ENCODE measurements around the gene WNT7A. TPM values are rescaled to one million over a fixed set of nuclear protein-coding genes. Genes with fewer than 3 reads are reported as not detected.

WNT7A gene
- polyA plus RNA-seq, 1 of the 3 experiments (the other 2 are of a cell fraction), result not detected

GRCh38 chr3:13846716-13847570 lies 32.9 kb downstream of the WNT7A start:
- H3K79me2 ChIP-seq (ENCODE audit: insufficient read depth), result no peaks in the 10 kb centered on the region
- no peaks in the 10 kb centered on the region for H3K9me2 ChIP-seq
- TF ChIP-seq RCOR1 (IDR thresholded peaks at IDR 0.05; ENCODE audit: low read length) (no peak), JUND (IDR thresholded peaks at IDR 0.05) (no peak), EP300 (IDR thresholded peaks at IDR 0.05; ENCODE audit: borderline replicate concordance in 1 of 2, low read depth in 1 of 2, low read length in 1 of 2) (no peak), ELF1 (IDR thresholded peaks at IDR 0.05) (no peak)
- ChIA-PET CTCF (interaction anchor here (0.6 to 1.3 kb wide), 5 partner anchors 9 to 191 kb away, joined by 3 to 4 read pairs (median 3); partner anchors contain the start of gene WNT7A), POLR2A (no interaction called here)
- H3K4me3 ChIP-seq (ENCODE audit: low read depth in 2 of 2, low read length in 1 of 2), result no peak overlapping the region
- H3K27me3 ChIP-seq (ENCODE audit: insufficient read depth), result no peaks in the 10 kb centered on the region
- no peaks in the 10 kb centered on the region for H3K36me3 ChIP-seq (replicated peaks in 1 of 2; ENCODE audit: control insufficient read depth in 1 of 2, insufficient read depth in 2 of 2, low read length in 1 of 2)
- DNase-seq, result peak; percentile 42
- H2AFZ ChIP-seq (ENCODE audit: low read depth), result no peak overlapping the region
- no peaks in the 10 kb centered on the region for H3K9me3 ChIP-seq
- H3K27ac ChIP-seq (ENCODE audit: low read depth in 2 of 2, low read length in 1 of 2), result no peak overlapping the region
- H3F3A ChIP-seq (replicated peaks; ENCODE audit: insufficient read depth), result no peaks in the 10 kb centered on the region
- no peaks in the 10 kb centered on the region for H4K20me1 ChIP-seq (ENCODE audit: insufficient read depth)
- WGBS (ENCODE audit: low lambda C conversion rate), result 50% methylated on average over 10 of the region's 16 CpGs
- no peaks in the 10 kb centered on the region; a peak in 1 of 4 replicates for H3K4me1 ChIP-seq (ENCODE audit: control insufficient read depth in 1 of 2, insufficient read depth in 2 of 2, low read depth in 1 of 2, low read length in 1 of 2)
- no peak overlapping the region for H3K4me2 ChIP-seq
- no peak overlapping the region for H3K9ac ChIP-seq

GRCh38 chr3:13846238-13846637 lies 33.6 kb downstream of the WNT7A start:
- 46% methylated on average over 2 of the region's 2 CpGs for WGBS (ENCODE audit: low lambda C conversion rate)

More at GRCh38 chr3:13846238-13846637, 33.6 kb downstream of the WNT7A start:
- Histone ChIP-seq H3K4me2 (no peak overlapping the region), H3K4me1 (ENCODE audit: control insufficient read depth in 1 of 2, insufficient read depth in 2 of 2, low read depth in 1 of 2, low read length in 1 of 2) (no peaks in the 10 kb centered on the region; a peak in 1 of 4 replicates), H3K9ac (no peak overlapping the region), H3K9me2 (no peaks in the 10 kb centered on the region), H4K20me1 (ENCODE audit: insufficient read depth) (no peaks in the 10 kb centered on the region), H3K27ac (ENCODE audit: low read depth in 2 of 2, low read length in 1 of 2) (no peak overlapping the region), H3F3A (replicated peaks; ENCODE audit: insufficient read depth) (no peaks in the 10 kb centered on the region), H3K27me3 (ENCODE audit: insufficient read depth) (no peaks in the 10 kb centered on the region), H2AFZ (ENCODE audit: low read depth) (no peak overlapping the region), H3K36me3 (replicated peaks in 1 of 2; ENCODE audit: control insufficient read depth in 1 of 2, insufficient read depth in 2 of 2, low read length in 1 of 2) (no peaks in the 10 kb centered on the region), H3K4me3 (ENCODE audit: low read depth in 2 of 2, low read length in 1 of 2) (no peak overlapping the region), H3K79me2 (ENCODE audit: insufficient read depth) (no peaks in the 10 kb centered on the region), H3K9me3 (no peaks in the 10 kb centered on the region)
- POLR2A ChIA-PET, result no interaction called here
- CTCF ChIA-PET, result interaction anchor here (1.3 kb wide), 1 partner anchor 20 kb away, joined by 4 read pairs; no protein-coding TSS in a partner anchor
- TF ChIP-seq NRF1 (IDR thresholded peaks at IDR 0.05; ENCODE audit: low read depth, low read length) (no peak), RAD21 (IDR thresholded peaks at IDR 0.05; ENCODE audit: low read length) (no peak), USF2 (IDR thresholded peaks at IDR 0.05; ENCODE audit: borderline replicate concordance, low read depth, low read length) (no peak), IRF3 (IDR thresholded peaks at IDR 0.05; ENCODE audit: low read depth, low read length) (no peak)
- no peak for DNase-seq

Measured in SK-N-SH (cell line).